Liver (tissue), 9 donors: Measurements from ENCODE around the gene EXOC4. TPM values are rescaled to one million over a fixed set of nuclear protein-coding genes. Genes with fewer than 3 reads are reported as not detected.
"Not testable (repeated sequence)": the region's sequence is repeated elsewhere in the genome, so short reads cannot be mapped to it uniquely, and the experiment has no call there.

Experiments used
- DNase-seq: peaks from one replicate; pipeline ENCODE4 v3.0.0-alpha.2; 2017; ENCODE audit warnings: low spot score
- H3K27ac ChIP-seq, 2 donors: one replicate each; pipeline ENCODE4 v1.7.0; 2013; ENCODE audit warnings: inconsistent platforms in 2 of 2, low read length in 2 of 2, control low read depth in 1 of 2, low read depth in 1 of 2, mild to moderate bottlenecking in 1 of 2
- H3K27me3 ChIP-seq, 4 donors: one replicate each; pipeline versions ENCODE4 v1.6.1 to v1.7.0; 2013; ENCODE audit warnings: low read length in 3 of 4, inconsistent platforms in 1 of 4, mild to moderate bottlenecking in 1 of 4, moderate library complexity in 1 of 4; ENCODE audit not compliant: control insufficient read depth in 4 of 4, insufficient read depth in 4 of 4
- H3K36me3 ChIP-seq, 4 donors: one replicate each; pipeline versions ENCODE4 v1.6.1 to v1.7.0; 2013; ENCODE audit warnings: low read length in 3 of 4, mild to moderate bottlenecking in 3 of 4, low read depth in 1 of 4, moderate library complexity in 1 of 4; ENCODE audit not compliant: control insufficient read depth in 4 of 4, insufficient read depth in 3 of 4
- H3K4me1 ChIP-seq, 4 donors: one replicate each; pipeline versions ENCODE4 v1.6.1 to v1.7.0; 2013; ENCODE audit warnings: low read length in 3 of 4, mild to moderate bottlenecking in 3 of 4, moderate library complexity in 1 of 4; ENCODE audit not compliant: control insufficient read depth in 4 of 4, insufficient read depth in 4 of 4
- H3K4me3 ChIP-seq, 3 donors: one replicate each; pipeline versions ENCODE4 v1.6.1 to v1.7.0; 2013; ENCODE audit warnings: low read length in 3 of 3, control low read depth in 1 of 3, low read depth in 1 of 3, mild to moderate bottlenecking in 1 of 3
- H3K9ac ChIP-seq, 2 donors: one replicate each; pipeline ENCODE4 v1.7.0; 2013; ENCODE audit warnings: low read length in 2 of 2, mild to moderate bottlenecking in 2 of 2, moderate library complexity in 2 of 2, control low read depth in 1 of 2, low read depth in 1 of 2
- H3K9me3 ChIP-seq, 4 donors: one replicate each; pipeline versions ENCODE4 v1.6.1 to v1.7.0; 2013; ENCODE audit warnings: low read length in 3 of 4; ENCODE audit not compliant: control insufficient read depth in 4 of 4
- GABPA ChIP-seq, 2 donors: IDR thresholded peaks in 1 of 2; conservative IDR thresholded peaks in 1 of 2; 2 replicates each; pipeline ENCODE4 v1.6.1; 2016; ENCODE audit warnings: antibody characterized with exemption in 2 of 2, mild to moderate bottlenecking in 1 of 2, moderate library complexity in 1 of 2
- HNF4A ChIP-seq, 2 donors: conservative IDR thresholded peaks; 2 replicates each; pipeline ENCODE4 v1.6.1; 2016; ENCODE audit warnings: antibody characterized with exemption in 2 of 2, mild to moderate bottlenecking in 2 of 2
- JUND ChIP-seq, 2 donors: IDR thresholded peaks; 2 replicates each; pipeline ENCODE4 v1.6.1; 2016; ENCODE audit warnings: antibody characterized with exemption in 2 of 2
- NR2F2 ChIP-seq: IDR thresholded peaks from 2 replicates; pipeline ENCODE4 v1.6.1; 2016; ENCODE audit warnings: antibody characterized with exemption
- RAD21 ChIP-seq, 2 donors: IDR thresholded peaks; 2 replicates each; pipeline ENCODE4 v1.6.1; 2016; ENCODE audit warnings: antibody characterized with exemption in 2 of 2, mild to moderate bottlenecking in 2 of 2
- SP1 ChIP-seq: IDR thresholded peaks from 2 replicates; pipeline ENCODE4 v1.6.1; 2018; ENCODE audit warnings: antibody characterized with exemption, mild to moderate bottlenecking
- TAF1 ChIP-seq: conservative IDR thresholded peaks from 2 replicates; pipeline ENCODE4 v1.6.1; 2016; ENCODE audit warnings: antibody characterized with exemption, mild to moderate bottlenecking
- YY1 ChIP-seq: IDR thresholded peaks from 2 replicates; pipeline ENCODE4 v1.6.1; 2016; ENCODE audit warnings: antibody characterized with exemption, mild to moderate bottlenecking
- ZBTB33 ChIP-seq: IDR thresholded peaks from 2 replicates; pipeline ENCODE4 v1.6.1; 2016; ENCODE audit warnings: antibody characterized with exemption
- WGBS: extraction: QIAGEN DNeasy Blood & Tissue Kit; methylation state at CpG from one replicate; pipeline ENCODE4 v1.1.7; 2013; 5-methylcytosine and 5-hydroxymethylcytosine counted together
- polyA plus RNA-seq, 2 donors: library from polyadenylated mRNA; stranded (reverse) in 1 of 2; unstranded in 1 of 2; fragments of 200-250 nt in 1 of 2; fragments of >200 nt in 1 of 2; fragmentation: Nextera tagmentation in 1 of 2; extraction: Ambion mirVana in 1 of 2; gene quantifications; one replicate each; pipeline versions ENCODE4 v1.2.1 to v1.2.3, GENCODE V29; 2013 to 2015
- total RNA-seq, 2 donors: library from RNA; depleted of rRNA; stranded (reverse); fragments of >200 nt; gene quantifications; one replicate each; pipeline ENCODE4 v1.2.3, GENCODE V29; 2014
- TF ChIP-seq, protein P1 (sequence below): IDR thresholded peaks from 2 replicates; pipeline ENCODE4 v1.6.1; 2016; ENCODE audit warnings: antibody characterized with exemption, mild to moderate bottlenecking
- TF ChIP-seq, protein P2 (sequence below): IDR thresholded peaks from 2 replicates; pipeline ENCODE4 v1.6.1; 2016; ENCODE audit warnings: antibody characterized with exemption
- TF ChIP-seq, protein P3 (sequence below): IDR thresholded peaks from 2 replicates; pipeline ENCODE4 v1.6.1; 2016; ENCODE audit warnings: antibody characterized with exemption
- donor health status: healthy.
- donor health status: healthy.
- donor health status: healthy.
- donor health status: healthy.
- donor health status: healthy.

EXOC4 gene
- total and polyA plus RNA-seq, 4 donors = 9.5 to 55.9 (median 23.6) TPM

DNA sequence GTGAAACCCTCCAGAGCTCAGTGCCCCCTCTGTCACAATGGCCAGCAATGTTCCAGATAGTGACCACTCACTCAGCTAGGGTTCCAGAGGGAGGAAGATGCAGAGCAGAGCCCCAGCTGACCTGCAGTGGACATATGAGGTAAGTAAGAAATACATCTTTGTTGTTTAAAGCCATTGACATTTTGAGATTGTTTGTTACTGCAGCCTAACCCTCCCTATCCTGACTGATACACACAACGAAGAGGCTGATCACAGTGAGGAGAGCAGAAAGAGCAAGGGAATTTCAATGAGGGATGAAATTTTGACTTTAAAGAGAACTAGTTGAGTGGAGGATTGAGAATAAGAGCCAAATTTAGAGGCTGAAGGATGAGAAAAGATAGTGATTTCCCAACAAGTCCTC, 822.9 kb downstream of the EXOC4 start:
- TF ChIP-seq NR2F2 = no peak
- TF ChIP-seq YY1 = no peak
- TF ChIP-seq, protein P1, sequence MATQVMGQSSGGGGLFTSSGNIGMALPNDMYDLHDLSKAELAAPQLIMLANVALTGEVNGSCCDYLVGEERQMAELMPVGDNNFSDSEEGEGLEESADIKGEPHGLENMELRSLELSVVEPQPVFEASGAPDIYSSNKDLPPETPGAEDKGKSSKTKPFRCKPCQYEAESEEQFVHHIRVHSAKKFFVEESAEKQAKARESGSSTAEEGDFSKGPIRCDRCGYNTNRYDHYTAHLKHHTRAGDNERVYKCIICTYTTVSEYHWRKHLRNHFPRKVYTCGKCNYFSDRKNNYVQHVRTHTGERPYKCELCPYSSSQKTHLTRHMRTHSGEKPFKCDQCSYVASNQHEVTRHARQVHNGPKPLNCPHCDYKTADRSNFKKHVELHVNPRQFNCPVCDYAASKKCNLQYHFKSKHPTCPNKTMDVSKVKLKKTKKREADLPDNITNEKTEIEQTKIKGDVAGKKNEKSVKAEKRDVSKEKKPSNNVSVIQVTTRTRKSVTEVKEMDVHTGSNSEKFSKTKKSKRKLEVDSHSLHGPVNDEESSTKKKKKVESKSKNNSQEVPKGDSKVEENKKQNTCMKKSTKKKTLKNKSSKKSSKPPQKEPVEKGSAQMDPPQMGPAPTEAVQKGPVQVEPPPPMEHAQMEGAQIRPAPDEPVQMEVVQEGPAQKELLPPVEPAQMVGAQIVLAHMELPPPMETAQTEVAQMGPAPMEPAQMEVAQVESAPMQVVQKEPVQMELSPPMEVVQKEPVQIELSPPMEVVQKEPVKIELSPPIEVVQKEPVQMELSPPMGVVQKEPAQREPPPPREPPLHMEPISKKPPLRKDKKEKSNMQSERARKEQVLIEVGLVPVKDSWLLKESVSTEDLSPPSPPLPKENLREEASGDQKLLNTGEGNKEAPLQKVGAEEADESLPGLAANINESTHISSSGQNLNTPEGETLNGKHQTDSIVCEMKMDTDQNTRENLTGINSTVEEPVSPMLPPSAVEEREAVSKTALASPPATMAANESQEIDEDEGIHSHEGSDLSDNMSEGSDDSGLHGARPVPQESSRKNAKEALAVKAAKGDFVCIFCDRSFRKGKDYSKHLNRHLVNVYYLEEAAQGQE = no peak
- TF ChIP-seq HNF4A (conservative IDR thresholded peaks at IDR 0.05) = no peak
- 92% methylated on average over 1 of the region's 1 CpG for WGBS
- Histone ChIP-seq H3K4me1 (no peaks in the 10 kb centered on the region), H3K36me3 (no peaks in the 10 kb centered on the region), H3K4me3 (no peak overlapping the region), H3K27me3 (no peaks in the 10 kb centered on the region), H3K9me3 (peaks cover 0 to 3% (median under 1%) of the 10 kb centered on the region in 4 donors), H3K27ac (no peak overlapping the region), H3K9ac (no peak overlapping the region)
- DNase-seq = no peak

DNA sequence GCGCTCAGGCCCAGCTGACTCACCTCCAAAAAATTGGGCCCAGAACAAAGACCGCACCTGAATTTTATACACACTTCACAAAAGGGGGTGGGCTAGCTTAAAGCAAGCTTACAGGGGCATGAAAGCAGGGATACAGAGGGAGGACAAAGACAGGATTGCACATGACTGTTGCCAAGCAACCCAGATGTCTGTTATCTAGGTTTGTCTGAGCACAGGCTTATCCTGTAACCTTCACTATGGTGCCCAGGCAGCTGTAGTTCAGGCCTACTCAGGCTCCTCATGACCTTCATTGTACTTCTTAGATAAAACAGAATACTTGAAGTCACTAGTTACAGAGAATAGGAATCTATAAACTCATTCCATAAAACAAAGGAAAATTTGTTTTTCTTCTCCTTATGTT, 824.7 kb downstream of the EXOC4 start:
- not testable (repeated sequence) for DNase-seq, H3K4me3 ChIP-seq, H3K27me3 ChIP-seq, H3K27ac ChIP-seq, H3K4me1 ChIP-seq, H3K9ac ChIP-seq, H3K36me3 ChIP-seq, H3K9me3 ChIP-seq
- WGBS = over 99% methylated on average over 2 of the region's 2 CpGs

DNA sequence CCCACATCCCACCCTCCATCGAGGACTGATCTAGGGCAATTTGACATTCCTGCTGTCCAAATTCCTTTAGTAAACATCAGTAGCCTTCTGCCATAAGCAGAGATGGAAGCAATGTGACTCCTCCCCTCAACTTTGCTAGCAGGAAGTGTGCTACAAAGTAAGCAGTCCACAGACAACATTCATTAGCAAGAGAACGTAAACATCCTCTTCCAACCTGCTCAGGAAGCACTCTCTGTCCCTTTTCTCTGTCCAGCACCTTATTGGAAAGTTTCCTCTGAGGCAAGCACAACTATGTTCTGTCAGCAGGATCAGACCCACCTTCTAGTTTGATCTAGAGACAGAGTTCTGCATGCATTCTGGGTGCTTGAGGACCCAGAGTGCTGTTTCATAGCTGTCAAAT, 826.1 kb downstream of the EXOC4 start:
- no peak overlapping the region for H3K4me3 ChIP-seq
- WGBS = 64% methylated on average over 2 of the region's 2 CpGs
- H3K4me1 ChIP-seq = no peaks in the 10 kb centered on the region
- no peaks in the 10 kb centered on the region for H3K36me3 ChIP-seq
- no peak overlapping the region for H3K9ac ChIP-seq
- H3K27ac ChIP-seq = no peak overlapping the region
- DNase-seq = no peak
- H3K9me3 ChIP-seq = peaks cover 0 to 3% (median under 1%) of the 10 kb centered on the region in 4 donors
- no peak for TF ChIP-seq RAD21 (IDR thresholded peaks at IDR 0.05)
- TF ChIP-seq, protein P2, sequence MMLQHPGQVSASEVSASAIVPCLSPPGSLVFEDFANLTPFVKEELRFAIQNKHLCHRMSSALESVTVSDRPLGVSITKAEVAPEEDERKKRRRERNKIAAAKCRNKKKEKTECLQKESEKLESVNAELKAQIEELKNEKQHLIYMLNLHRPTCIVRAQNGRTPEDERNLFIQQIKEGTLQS = no peak
- H3K27me3 ChIP-seq = no peaks in the 10 kb centered on the region

- Histone ChIP-seq H3K27me3 (no peaks in the 10 kb centered on the region), H3K36me3 (no peaks in the 10 kb centered on the region), H3K9ac (no peak overlapping the region), H3K27ac (no peak overlapping the region), H3K4me3 (no peak overlapping the region), H3K4me1 (no peaks in the 10 kb centered on the region), H3K9me3 (no peaks in the 10 kb centered on the region)
- TF ChIP-seq YY1 (no peak), SP1 (no peak), HNF4A (conservative IDR thresholded peaks at IDR 0.05) (no peak), ZBTB33 (no peak), GABPA (IDR thresholded peaks at IDR 0.05 in 1 of 2, conservative IDR thresholded peaks at IDR 0.05 in 1 of 2) (no peak), JUND (IDR thresholded peaks at IDR 0.05) (no peak), TAF1 (no peak)
- TF ChIP-seq, protein P3, sequence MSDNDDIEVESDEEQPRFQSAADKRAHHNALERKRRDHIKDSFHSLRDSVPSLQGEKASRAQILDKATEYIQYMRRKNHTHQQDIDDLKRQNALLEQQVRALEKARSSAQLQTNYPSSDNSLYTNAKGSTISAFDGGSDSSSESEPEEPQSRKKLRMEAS = no peak
- 98% methylated on average over 1 of the region's 1 CpG for WGBS
- DNase-seq = no peak
Observed at GRCh38 chr7:134081695-134082094, 828.8 kb downstream of the EXOC4 start.
